Measurements from ENCODE around the gene SLC31A2.

Gene SLC31A2

DNA sequence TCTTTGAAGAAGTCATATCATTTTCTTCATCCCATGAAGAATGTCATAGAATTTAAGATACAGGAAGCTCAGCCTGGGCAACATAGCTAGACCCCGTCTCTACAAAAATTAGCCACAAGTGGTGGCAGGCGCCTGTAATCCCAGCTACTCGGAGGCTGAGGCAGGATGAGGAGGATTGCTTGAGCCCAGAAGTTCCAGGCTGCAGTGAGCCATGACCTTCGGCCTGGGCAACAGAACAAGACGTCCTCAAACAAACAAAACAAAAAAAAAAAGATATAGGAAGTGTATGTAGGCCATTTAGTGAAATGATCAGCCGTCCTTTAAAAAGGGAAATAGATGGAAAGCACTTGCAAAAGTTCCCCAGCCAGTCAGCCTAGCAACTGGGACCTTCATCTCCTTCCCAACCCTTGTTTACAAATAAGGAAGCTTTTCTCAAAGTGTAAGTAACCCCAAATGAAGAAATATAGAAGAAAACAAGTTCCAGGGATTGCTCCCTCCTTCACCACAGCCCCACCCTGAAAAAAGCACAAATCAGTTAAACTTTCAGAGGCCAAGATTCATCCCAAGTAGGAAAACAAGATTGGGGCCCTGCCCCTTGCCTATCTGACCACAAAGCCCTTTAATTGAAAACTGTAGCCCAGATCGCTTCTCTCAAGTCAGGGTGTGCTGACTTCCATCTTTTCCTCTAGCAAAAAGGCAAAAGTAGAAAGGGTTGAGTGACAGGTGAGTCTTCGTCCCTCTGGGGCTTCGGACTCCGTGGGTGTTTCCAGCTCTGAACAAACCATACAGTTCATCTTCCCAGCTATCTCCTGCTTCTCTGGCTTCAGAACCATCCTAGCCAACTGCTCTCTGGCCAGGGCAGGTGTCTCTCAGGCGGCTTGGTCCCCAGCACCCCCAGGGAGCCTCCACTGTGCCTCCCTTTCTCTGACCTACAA lies 1.2 kb downstream of the SLC31A2 start:
- DNase-seq, result no peak

GRCh38 chr9:113152699-113153098 lies 1.9 kb downstream of the SLC31A2 start:
- DNase-seq, result no peak

GRCh38 chr9:113153599-113153998 lies 2.8 kb downstream of the SLC31A2 start:
- no peak for DNase-seq

DNA sequence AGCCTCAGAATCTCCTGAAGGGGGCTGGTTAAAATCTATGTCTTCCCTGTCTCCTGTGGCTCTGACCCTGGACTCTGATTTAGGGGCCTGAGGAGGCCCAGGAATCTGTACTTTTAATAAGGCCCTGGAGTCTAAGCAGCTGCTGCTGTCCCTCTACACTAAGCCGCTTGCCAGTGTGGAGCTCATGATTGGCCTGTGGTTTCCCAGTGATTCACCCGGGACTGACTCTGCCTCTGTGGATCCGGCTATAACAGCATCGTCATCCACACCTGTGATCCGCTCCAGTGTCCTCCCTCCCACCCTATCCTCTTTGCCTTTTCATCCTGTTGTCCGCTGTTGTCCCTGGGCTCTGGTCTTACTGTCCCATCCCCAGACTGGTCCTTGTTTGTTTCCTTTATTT lies 3.7 kb downstream of the SLC31A2 start:
- no peak for DNase-seq

- no peak for DNase-seq
Measured at GRCh38 chr9:113154946-113155345, 4.1 kb downstream of the SLC31A2 start.

DNA sequence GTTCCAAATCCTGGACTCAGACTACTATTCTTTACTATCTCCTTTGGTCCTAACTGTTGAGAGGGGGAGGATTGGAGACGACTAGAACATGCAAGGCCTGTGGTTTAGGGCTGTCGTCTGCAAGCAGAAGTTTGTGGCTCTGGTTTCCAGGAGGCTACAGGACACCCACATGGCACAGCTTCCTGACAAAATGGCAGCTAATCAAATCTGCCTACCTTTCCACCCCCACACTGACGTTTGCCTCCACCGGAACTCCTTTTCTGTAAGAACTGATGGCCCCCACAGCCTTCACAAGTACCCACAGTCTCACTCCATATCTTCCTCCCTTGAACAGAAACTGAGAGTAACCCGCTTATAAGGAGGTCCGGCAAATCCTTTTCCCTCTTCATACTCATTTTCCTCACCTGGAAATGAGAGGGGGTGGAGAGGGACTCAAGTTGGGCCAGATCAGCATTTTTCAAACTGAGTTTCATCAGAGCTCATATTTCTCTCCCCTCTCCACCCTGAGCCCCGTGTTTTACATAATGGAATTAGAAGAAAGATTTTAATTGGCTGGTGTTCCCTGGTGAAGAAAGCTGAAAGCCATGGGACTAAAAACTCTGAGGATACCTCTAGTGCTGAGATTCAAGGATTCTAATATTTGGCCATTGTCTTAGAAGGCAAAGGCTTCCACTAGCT lies 5.2 kb downstream of the SLC31A2 start:
- no peak for DNase-seq

GRCh38 chr9:113156880-113157279 lies 6.1 kb downstream of the SLC31A2 start:
- no peak for DNase-seq

- no peak for DNase-seq
Measured at GRCh38 chr9:113158446-113158845, 7.6 kb downstream of the SLC31A2 start.

- DNase-seq, result no peak
Measured at GRCh38 chr9:113160571-113160970, 9.8 kb downstream of the SLC31A2 start.

DNA sequence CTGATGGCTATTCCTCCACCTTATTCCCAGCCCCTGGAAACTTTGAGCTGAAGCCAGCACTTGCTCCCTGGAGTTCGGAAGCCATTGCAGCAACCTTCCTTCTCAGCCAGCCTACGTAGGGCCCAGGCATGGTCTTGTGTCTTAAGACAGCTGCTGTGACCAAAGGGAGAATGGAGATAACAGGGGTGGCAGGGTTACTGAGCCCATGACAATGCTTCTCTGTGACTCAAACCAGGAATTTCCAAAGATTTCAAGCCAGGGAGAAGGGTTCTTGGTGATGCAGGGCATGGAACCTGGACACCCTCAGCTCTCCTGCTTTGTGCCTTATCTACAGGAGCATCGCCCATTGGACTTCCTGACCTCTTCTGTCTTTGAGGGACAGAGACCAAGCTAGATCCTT lies 12.2 kb downstream of the SLC31A2 start:
- DNase-seq, result no peak

DNA sequence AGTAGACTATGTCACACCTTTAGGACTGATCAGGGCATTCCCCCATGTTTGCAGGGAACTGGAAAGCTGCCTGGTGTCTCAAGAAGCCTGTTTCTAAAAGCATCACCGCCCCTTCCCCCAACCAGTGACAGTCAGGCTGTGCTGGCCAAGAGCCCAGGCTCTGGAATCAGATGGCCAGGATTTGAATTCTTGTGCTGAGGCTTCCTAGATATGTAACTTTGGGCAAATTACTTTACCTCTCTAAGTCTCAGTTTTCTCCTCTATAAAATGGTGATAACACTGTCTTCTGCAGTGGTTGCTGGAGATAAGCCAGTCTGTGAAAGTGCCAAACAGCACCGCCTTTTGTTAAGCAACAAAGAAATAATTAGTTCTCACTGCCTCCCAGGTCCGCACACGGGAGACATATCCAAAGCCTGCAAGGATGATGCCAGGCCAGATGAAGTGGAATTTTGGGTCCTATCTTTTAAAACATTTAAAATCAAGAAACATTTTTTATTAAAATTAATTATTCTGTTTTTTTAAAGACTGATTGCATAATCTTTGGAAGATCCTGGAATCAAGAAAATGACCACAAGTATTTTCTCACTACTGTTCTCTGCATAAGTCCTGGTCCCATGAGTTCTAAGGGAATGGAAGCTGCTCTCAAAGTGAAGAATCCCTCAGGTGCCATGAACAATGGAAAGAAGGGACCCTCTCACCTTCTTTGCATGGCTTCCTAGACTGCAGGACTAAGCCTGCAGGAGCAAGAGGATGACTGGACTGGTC lies 13.9 kb downstream of the SLC31A2 start:
- DNase-seq, result no peak

DNA sequence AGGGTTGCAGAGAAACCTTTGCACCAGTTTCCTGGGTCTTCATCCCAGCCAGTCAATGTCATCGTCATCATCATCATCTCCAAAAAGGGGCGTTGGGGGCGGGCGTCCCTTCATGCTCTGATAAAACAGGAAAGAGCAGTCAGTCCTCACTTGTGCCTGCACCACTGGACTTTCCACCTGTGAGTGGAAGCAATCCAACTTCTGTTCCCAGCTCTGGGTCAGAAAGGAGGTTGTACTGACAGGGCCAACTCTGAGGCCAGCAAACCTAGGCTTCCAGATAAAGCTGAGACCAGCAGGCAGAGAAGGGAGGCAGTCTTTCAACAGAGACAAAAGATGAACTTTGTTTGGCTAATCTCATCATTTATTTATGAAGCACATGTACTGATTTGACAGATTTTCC lies 15.2 kb downstream of the SLC31A2 start:
- no peak for DNase-seq

- no peak for DNase-seq
Measured at GRCh38 chr9:113168809-113169208, 18.0 kb downstream of the SLC31A2 start.

GRCh38 chr9:113173341-113173740 lies 22.5 kb downstream of the SLC31A2 start:
- no peak for DNase-seq

GRCh38 chr9:113176803-113177202 lies 26.0 kb downstream of the SLC31A2 start:
- DNase-seq, result no peak

GRCh38 chr9:113177251-113177650 lies 26.4 kb downstream of the SLC31A2 start:
- no peak for DNase-seq

GRCh38 chr9:113178087-113178486 lies 27.3 kb downstream of the SLC31A2 start:
- no peak for DNase-seq

GRCh38 chr9:113179839-113180238 lies 29.0 kb downstream of the SLC31A2 start:
- DNase-seq, result no peak

- no peak for DNase-seq
Measured at GRCh38 chr9:113181165-113181564, 30.4 kb downstream of the SLC31A2 start.

DNA sequence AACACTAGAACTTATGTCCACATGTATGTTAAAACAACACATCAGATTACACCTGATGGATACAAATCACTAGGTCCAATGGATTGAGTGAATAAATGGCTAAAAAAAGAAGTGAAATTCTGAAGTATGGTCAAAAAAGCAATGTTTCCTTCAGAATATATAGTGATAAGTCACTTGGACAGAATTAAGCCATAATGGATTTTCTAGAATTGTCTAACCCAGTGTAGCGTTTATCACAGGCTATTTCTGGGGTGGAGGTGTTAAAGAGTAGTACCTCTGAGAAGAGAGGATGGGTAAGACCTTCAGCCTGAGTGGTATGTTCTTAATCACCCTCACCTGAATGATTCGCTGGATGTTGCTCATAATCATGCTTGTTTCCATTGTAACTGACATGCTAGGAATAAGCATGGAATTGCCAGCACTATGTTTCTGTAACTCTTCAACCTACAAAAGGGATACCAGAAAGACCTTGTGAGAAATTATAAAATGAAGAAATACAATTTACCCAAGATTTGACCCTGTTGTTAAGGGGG lies 33.2 kb downstream of the SLC31A2 start:
- DNase-seq, result no peak

- no peak for DNase-seq
Measured at GRCh38 chr9:113184539-113184938, 33.7 kb downstream of the SLC31A2 start.

- no peak for DNase-seq
Measured at GRCh38 chr9:113185271-113185670, 34.5 kb downstream of the SLC31A2 start.

GRCh38 chr9:113186137-113186755 lies 35.4 kb downstream of the SLC31A2 start:
- DNase-seq, result no peak

Data from NK-92 treated with Interleukin-12 subunit alpha and Interleukin-12 subunit beta, amount 100 ng/mL, for 24 hours (cell line).